K562 (cell line): ENCODE measurements around the gene TBX10. TPM values are rescaled to one million over a fixed set of nuclear protein-coding genes. Genes with fewer than 3 reads are reported as not detected.

Source experiments
- CSDE1 ChIP-seq, 2 experiments: fragments of 450-650 bp; IDR thresholded peaks; 2 replicates each; pipeline ENCODE4 v1.6.1; 2016; ENCODE audit warnings: mild to moderate bottlenecking in 1 of 2
- FOXO4 ChIP-seq: fragments of 450-650 bp; formaldehyde crosslinking; IDR thresholded peaks from 2 replicates; pipeline ENCODE4 v1.4.0; 2020; ENCODE audit warnings: mild to moderate bottlenecking, moderate library complexity
- FOXP1 ChIP-seq: sonication (generic); formaldehyde crosslinking; IDR thresholded peaks from 2 replicates; pipeline ENCODE4 v1.8.0; 2022; ENCODE audit warnings: mild to moderate bottlenecking, missing genetic modification reagents
- NCOA1 ChIP-seq: fragments of 450-650 bp; IDR thresholded peaks from 2 replicates; pipeline ENCODE4 v1.6.1; 2016; ENCODE audit warnings: low read depth
- ZBTB33 ChIP-seq: sonication (generic); formaldehyde crosslinking; IDR thresholded peaks from 2 replicates; pipeline ENCODE4 v1.8.1; 2023; ENCODE audit warnings: mild to moderate bottlenecking, missing genetic modification reagents
- ZNF197 ChIP-seq: fragments of 200-800 bp; sonication (Bioruptor generic); IDR thresholded peaks from 2 replicates; pipeline ENCODE4 v1.6.1; 2016; ENCODE audit warnings: low read depth, missing genetic modification characterization, missing compliant biosample characterization
- ZNF75A ChIP-seq: fragments of 450-650 bp; formaldehyde crosslinking; IDR thresholded peaks from 2 replicates; pipeline ENCODE4 v1.4.0; 2020; ENCODE audit warnings: mild to moderate bottlenecking
- polyA plus RNA-seq, 8 experiments: library from polyadenylated mRNA; depleted of rRNA in 4 of 8; stranded (reverse) in 5 of 8; unstranded in 3 of 8; fragments of >200 nt; fragmentation: Nextera tagmentation in 2 of 8; fragmentation: Illumina TruSeq in 1 of 8; extraction: Ambion mirVana in 2 of 8; extraction: Trizol in 1 of 8; gene quantifications; 2 replicates each; pipeline versions ENCODE4 v1.2.1 to v1.2.3, GENCODE V29; 2011 to 2014; ENCODE audit warnings: inconsistent platforms in 1 of 8, missing spikeins in 1 of 8
- total RNA-seq, 7 experiments: library from RNA; depleted of rRNA in 6 of 7; stranded (reverse); fragments of >200 nt in 6 of 7; fragmentation: Illumina TruSeq in 2 of 7; extraction: Trizol in 2 of 7; gene quantifications; 2 replicates each; pipeline versions ENCODE4 v1.2.1 to v1.2.3, GENCODE V29; 2011 to 2021; ENCODE audit warnings: low replicate concordance in 1 of 7

The TBX10 gene
- total and polyA plus RNA-seq, 9 of the 15 experiments (the other 6 are each of a cell fraction or from before 2014, with no cell fraction given): not detected

- TF ChIP-seq FOXO4 (CRISPR knock-in tag): no peak
- TF ChIP-seq FOXP1: peak; percentile 41; the same call in 1 of the 2 replicates
- no peak for TF ChIP-seq CSDE1 (IDR thresholded peaks at IDR 0.05)
- no peak for TF ChIP-seq ZNF75A (CRISPR knock-in tag)
- TF ChIP-seq NCOA1: no peak
- TF ChIP-seq ZNF197 (CRISPR knock-in tag): no peak
- peak; percentile 58 for TF ChIP-seq ZBTB33 (CRISPR knock-in tag)
These were observed 25.4 kb downstream of the TBX10 start (continued) for GRCh38 chr11:67613960-67614715.
